Neural cell (in vitro differentiated cells): Measurements from ENCODE around the gene RIN3. TPM values are rescaled to one million over a fixed set of nuclear protein-coding genes. Genes with fewer than 3 reads are reported as not detected.

Experiments
- H2AFZ ChIP-seq: fragments of 200-600, 300-800 bp; sonication (generic), shearing (Covaris generic); 2 replicates; pipeline ENCODE4 v1.6.0; 2014; ENCODE audit warnings: low read depth, mild to moderate bottlenecking, antibody characterized with exemption, low read length, moderate library complexity
- H3F3A ChIP-seq: fragments of 200-600 bp; shearing (Covaris generic); 2 replicates; pipeline ENCODE4 v1.6.1; 2016; ENCODE audit warnings: mild to moderate bottlenecking, moderate library complexity, mixed read lengths, antibody characterized with exemption, low read length; ENCODE audit not compliant: insufficient read depth, poor library complexity, severe bottlenecking
- H3K27ac ChIP-seq: fragments of 200-600, 300-800 bp; sonication (generic), shearing (Covaris generic); 2 replicates; pipeline ENCODE4 v1.5.1; 2014; ENCODE audit warnings: mild to moderate bottlenecking, low read length, moderate library complexity
- H3K27me3 ChIP-seq: fragments of 300-800, 200-600 bp; sonication (generic), shearing (Covaris generic); 2 replicates; pipeline ENCODE4 v1.6.0; 2014; ENCODE audit warnings: mild to moderate bottlenecking, low read depth, low read length, moderate library complexity; ENCODE audit not compliant: insufficient read depth
- H3K36me3 ChIP-seq: fragments of 300-800, 200-600 bp; sonication (generic), shearing (Covaris generic); 2 replicates; pipeline ENCODE4 v1.5.1; 2014; ENCODE audit warnings: mild to moderate bottlenecking, antibody characterized with exemption, low read length, moderate library complexity; ENCODE audit not compliant: insufficient read depth
- H3K4me2 ChIP-seq: fragments of 300-800, 200-600 bp; sonication (generic), shearing (Covaris generic); 2 replicates; pipeline ENCODE4 v1.6.0; 2014; ENCODE audit warnings: mild to moderate bottlenecking, low read length
- H3K4me3 ChIP-seq: fragments of 300-800, 200-600 bp; sonication (generic), shearing (Covaris generic); 2 replicates; pipeline ENCODE4 v1.5.1; 2014; ENCODE audit warnings: mild to moderate bottlenecking, low read length, moderate library complexity
- H3K79me2 ChIP-seq: fragments of 200-600 bp; shearing (Covaris generic); replicated peaks from 2 replicates; pipeline ENCODE4 v1.6.0; 2014; ENCODE audit warnings: mild to moderate bottlenecking, low read length, moderate library complexity; ENCODE audit not compliant: insufficient read depth
- H3K9ac ChIP-seq: fragments of 300-800, 200-600 bp; sonication (generic), shearing (Covaris generic); 2 replicates; pipeline ENCODE4 v1.6.1; 2016; ENCODE audit warnings: mild to moderate bottlenecking, low read length, mixed read lengths
- H3K9me2 ChIP-seq: fragments of 200-600 bp; shearing (Covaris generic); 2 replicates; pipeline ENCODE4 v1.6.1; 2016; ENCODE audit warnings: mild to moderate bottlenecking, low read length, mixed read lengths; ENCODE audit not compliant: insufficient read depth
- H3K9me3 ChIP-seq: fragments of 200-600, 300-800 bp; sonication (generic), shearing (Covaris generic); 2 replicates; pipeline ENCODE4 v1.6.1; 2016; ENCODE audit warnings: mild to moderate bottlenecking, mixed run types, low read length, moderate library complexity, mixed read lengths
- H4K20me1 ChIP-seq: fragments of 200-600 bp; shearing (Covaris generic); 2 replicates; pipeline ENCODE4 v1.6.1; 2016; ENCODE audit warnings: mild to moderate bottlenecking, mixed run types; ENCODE audit not compliant: insufficient read depth
- CTCF ChIP-seq: fragments of 450-650 bp; IDR thresholded peaks from 2 replicates; pipeline ENCODE4 v1.5.1; 2014; ENCODE audit warnings: antibody characterized with exemption, mild to moderate bottlenecking, moderate library complexity; ENCODE audit not compliant: poor library complexity, severe bottlenecking
- EP300 ChIP-seq: fragments of 450-650 bp; conservative IDR thresholded peaks from 2 replicates; pipeline ENCODE4 v1.6.1; 2014; ENCODE audit warnings: antibody characterized with exemption, mild to moderate bottlenecking, moderate library complexity; ENCODE audit not compliant: poor library complexity, severe bottlenecking
- EZH2 ChIP-seq: fragments of 200-600, 300-800 bp; shearing (Covaris generic), sonication (generic); IDR thresholded peaks from 2 replicates; pipeline ENCODE4 v1.6.1; 2014; ENCODE audit warnings: antibody characterized with exemption, low read length, borderline replicate concordance, mild to moderate bottlenecking; ENCODE audit not compliant: insufficient read depth, poor library complexity, severe bottlenecking
- MXI1 ChIP-seq: fragments of 450-650 bp; conservative IDR thresholded peaks from 2 replicates; pipeline ENCODE4 v1.6.1; 2014; ENCODE audit warnings: antibody characterized with exemption, mild to moderate bottlenecking; ENCODE audit not compliant: poor library complexity, severe bottlenecking
- POLR2AphosphoS5 ChIP-seq: IDR thresholded peaks from 2 replicates; pipeline ENCODE4 v1.6.1; 2012
- RAD21 ChIP-seq: fragments of 450-650 bp; conservative IDR thresholded peaks from 2 replicates; pipeline ENCODE4 v1.6.1; 2014; ENCODE audit warnings: antibody characterized with exemption, mild to moderate bottlenecking, moderate library complexity
- REST ChIP-seq: IDR thresholded peaks from 2 replicates; pipeline ENCODE4 v1.6.1; 2012; ENCODE audit warnings: borderline replicate concordance
- SMC3 ChIP-seq: fragments of 450-650 bp; conservative IDR thresholded peaks from 2 replicates; pipeline ENCODE4 v1.6.1; 2014; ENCODE audit warnings: antibody characterized with exemption, mild to moderate bottlenecking, moderate library complexity; ENCODE audit not compliant: poor library complexity
- TAF1 ChIP-seq: IDR thresholded peaks from 2 replicates; pipeline ENCODE4 v1.6.1; 2012; ENCODE audit warnings: low read depth
- polyA plus RNA-seq: library from polyadenylated mRNA; depleted of rRNA; stranded (reverse); fragments of >200 nt; gene quantifications from 2 replicates; pipeline ENCODE4 v1.2.3, GENCODE V29; 2014

The RIN3 gene
- polyA plus RNA-seq, 1 donor from 2014 or later, result not detected

GRCh38 chr14:92538412-92538985, 24.9 kb downstream of the RIN3 start:
- H4K20me1 ChIP-seq, result no peaks in the 10 kb centered on the region
- H3K27ac ChIP-seq, result no peak overlapping the region
- no peaks in the 10 kb centered on the region for H3K9me3 ChIP-seq
- no peaks in the 10 kb centered on the region for H3F3A ChIP-seq
- H3K4me2 ChIP-seq, result no peak overlapping the region
- no peaks in the 10 kb centered on the region for H3K27me3 ChIP-seq
- no peaks in the 10 kb centered on the region for H3K36me3 ChIP-seq
- no peak for TF ChIP-seq MXI1
- no peak for TF ChIP-seq RAD21
- no peak for TF ChIP-seq EZH2
- no peak overlapping the region for H3K9ac ChIP-seq
- no peak overlapping the region for H2AFZ ChIP-seq
- no peaks in the 10 kb centered on the region for H3K9me2 ChIP-seq
- no peak overlapping the region for H3K4me3 ChIP-seq
- no peaks in the 10 kb centered on the region for H3K79me2 ChIP-seq

- no peaks in the 10 kb centered on the region for H4K20me1 ChIP-seq
- H3K9ac ChIP-seq, result no peak overlapping the region
- no peaks in the 10 kb centered on the region for H3K9me3 ChIP-seq
- H3K4me3 ChIP-seq, result no peak overlapping the region
- TF ChIP-seq REST (no peak), EP300 (no peak), MXI1 (no peak), POLR2AphosphoS5 (no peak), SMC3 (no peak), RAD21 (no peak)
- H3K9me2 ChIP-seq, result no peaks in the 10 kb centered on the region
- H3K27me3 ChIP-seq, result no peaks in the 10 kb centered on the region
- no peak overlapping the region for H3K27ac ChIP-seq
- H2AFZ ChIP-seq, result no peak overlapping the region
- no peaks in the 10 kb centered on the region for H3K79me2 ChIP-seq
- H3F3A ChIP-seq, result no peaks in the 10 kb centered on the region
- no peak overlapping the region for H3K4me2 ChIP-seq
- no peaks in the 10 kb centered on the region for H3K36me3 ChIP-seq
Measured at GRCh38 chr14:92539419-92539818, 25.8 kb downstream of the RIN3 start.

- Histone ChIP-seq H3K9me3 (no peaks in the 10 kb centered on the region), H3K9ac (no peak overlapping the region), H3K4me3 (no peak overlapping the region), H3K4me2 (no peak overlapping the region), H3F3A (no peaks in the 10 kb centered on the region), H3K9me2 (no peaks in the 10 kb centered on the region), H4K20me1 (no peaks in the 10 kb centered on the region), H3K79me2 (no peaks in the 10 kb centered on the region), H3K27me3 (no peaks in the 10 kb centered on the region), H3K27ac (no peak overlapping the region), H2AFZ (no peak overlapping the region), H3K36me3 (no peaks in the 10 kb centered on the region)
- no peak for TF ChIP-seq SMC3
- no peak for TF ChIP-seq TAF1
- TF ChIP-seq REST, result no peak
- no peak for TF ChIP-seq EP300
- no peak for TF ChIP-seq CTCF
- no peak for TF ChIP-seq POLR2AphosphoS5
- no peak for TF ChIP-seq EZH2
- no peak for TF ChIP-seq MXI1
- no peak for TF ChIP-seq RAD21
Measured at GRCh38 chr14:92539875-92540274, 26.3 kb downstream of the RIN3 start.
